CD4-positive, alpha-beta T cell (primary cell): ENCODE measurements around the gene DOP1A. TPM values are rescaled to one million over a fixed set of nuclear protein-coding genes. Genes with fewer than 3 reads are reported as not detected.

Experiments used
- ATAC-seq: fragments of 200-7000 bp; cut with Tn5 transposase; one replicate; pipeline ENCODE4 v1.10.0; 2022; ENCODE audit warnings: mild to moderate bottlenecking; ENCODE audit not compliant: poor library complexity
- CTCF ChIA-PET: fragments of 350-600 bp; sonication (Branson Sonifier 250); formaldehyde crosslinking; loops from one replicate; lab custom pipeline; 2021; ENCODE audit warnings: antibody characterized with exemption, inconsistent platforms; lab: Charles Lee
- POLR2A ChIA-PET: fragments of 350-600 bp; sonication (Branson Sonifier 250); formaldehyde crosslinking; loops from one replicate; lab custom pipeline; 2021; ENCODE audit warnings: antibody characterized with exemption, inconsistent platforms; lab: Charles Lee
- DNase-seq, 14 experiments: peaks; one replicate each; pipeline ENCODE4 v3.0.0-alpha.2; 2013 to 2020; ENCODE audit warnings: mixed read lengths in 2 of 14
- H3K27ac ChIP-seq, 2 donors: one replicate each; pipeline versions ENCODE4 v1.5.1 to v1.7.0; 2013; ENCODE audit warnings: low read length in 2 of 2, low read depth in 1 of 2, mild to moderate bottlenecking in 1 of 2
- H3K27me3 ChIP-seq, 2 experiments: 1 replicate in 1 of 2; 2 replicates in 1 of 2; pipeline versions ENCODE4 v1.6.1 to v1.7.0; 2013; ENCODE audit warnings: low read length in 2 of 2, control low read depth in 1 of 2, mild to moderate bottlenecking in 1 of 2, moderate library complexity in 1 of 2; ENCODE audit not compliant: insufficient read depth in 2 of 2, control insufficient read depth in 1 of 2
- H3K36me3 ChIP-seq: one replicate; pipeline ENCODE4 v1.6.1; 2013; ENCODE audit warnings: low read length, control low read depth; ENCODE audit not compliant: insufficient read depth
- H3K4me1 ChIP-seq: one replicate; pipeline ENCODE4 v1.6.1; 2013; ENCODE audit warnings: low read length, control low read depth; ENCODE audit not compliant: insufficient read depth
- H3K4me3 ChIP-seq: one replicate; pipeline ENCODE4 v1.5.1; 2013; ENCODE audit warnings: mild to moderate bottlenecking, low read length, moderate library complexity
- H3K9me3 ChIP-seq, 2 experiments: 1 replicate in 1 of 2; 2 replicates in 1 of 2; pipeline versions ENCODE4 v1.6.1 to v1.7.0; 2013; ENCODE audit warnings: low read length in 2 of 2, mild to moderate bottlenecking in 2 of 2, control low read depth in 1 of 2, moderate library complexity in 1 of 2; ENCODE audit not compliant: control insufficient read depth in 1 of 2, insufficient read depth in 1 of 2
- H3K27ac Mint-ChIP-seq: one replicate; pipeline ENCODE4 v1.8.0; 2020; ENCODE audit warnings: mixed read lengths
- H3K27me3 Mint-ChIP-seq: one replicate; pipeline ENCODE4 v1.8.0; 2021; ENCODE audit warnings: mixed read lengths
- H3K36me3 Mint-ChIP-seq: one replicate; pipeline ENCODE4 v1.8.0; 2021; ENCODE audit warnings: low read depth, mixed read lengths
- H3K4me1 Mint-ChIP-seq: one replicate; pipeline ENCODE4 v1.8.0; 2021; ENCODE audit warnings: low read depth, mixed read lengths
- H3K4me3 Mint-ChIP-seq: one replicate; pipeline ENCODE4 v1.8.0; 2020; ENCODE audit warnings: mild to moderate bottlenecking, mixed read lengths
- H3K9me3 Mint-ChIP-seq: one replicate; pipeline ENCODE4 v1.8.0; 2020; ENCODE audit warnings: mixed read lengths
- intact Hi-C, 2 experiments: fragments of 100-400 bp; cut with DNase I in 1 of 2; cut with micrococcal nuclease in 1 of 2; formaldehyde crosslinking; loops; one replicate each; pipeline versions ENCODE4 v1.15.1 to v1.9.0; 2023 to 2025; cut with DNase I, micrococcal nuclease
- total RNA-seq, 174 experiments: library from RNA in 2 of 174; stranded (reverse) in 2 of 174; gene quantifications; one replicate each; pipeline ENCODE4 v1.2.3 and lab custom pipeline; 2021 to 2026
- TF ChIP-seq, protein P1 (sequence below): fragments of 200-600 bp; IDR thresholded peaks from one replicate; pipeline ENCODE4 v1.8.0; 2022; ENCODE audit warnings: antibody characterized with exemption, mild to moderate bottlenecking

The DOP1A gene
- total RNA-seq, 2 experiments from 2014 or later = 15.6 to 15.8 TPM

DNA sequence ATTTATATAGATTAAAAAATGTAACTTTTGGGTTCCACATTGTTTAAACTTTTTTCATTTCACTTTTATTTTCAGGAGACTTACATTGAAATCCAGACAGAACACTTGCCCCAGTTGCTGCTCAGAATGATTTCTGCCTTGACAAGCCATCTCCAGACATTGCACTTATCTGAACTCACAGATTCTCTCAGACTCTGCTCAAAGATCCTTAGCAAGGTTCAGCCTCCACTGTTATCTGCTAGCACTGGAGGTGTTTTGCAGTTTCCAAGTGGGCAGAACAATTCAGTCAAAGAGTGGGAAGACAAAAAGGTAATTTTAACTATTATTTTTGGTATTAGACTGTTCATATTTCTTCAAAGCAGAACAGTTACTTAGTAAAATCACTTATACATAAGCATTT is 58.0 kb downstream of the DOP1A start:
- Mint-ChIP-seq H3K36me3 (peaks cover 85% of the 10 kb centered on the region), H3K4me3 (no peak overlapping the region), H3K27me3 (no peaks in the 10 kb centered on the region), H3K4me1 (no peaks in the 10 kb centered on the region), H3K27ac (no peak overlapping the region), H3K9me3 (no peaks in the 10 kb centered on the region)
- POLR2A ChIA-PET = no interaction called here
- TF ChIP-seq, protein P1, sequence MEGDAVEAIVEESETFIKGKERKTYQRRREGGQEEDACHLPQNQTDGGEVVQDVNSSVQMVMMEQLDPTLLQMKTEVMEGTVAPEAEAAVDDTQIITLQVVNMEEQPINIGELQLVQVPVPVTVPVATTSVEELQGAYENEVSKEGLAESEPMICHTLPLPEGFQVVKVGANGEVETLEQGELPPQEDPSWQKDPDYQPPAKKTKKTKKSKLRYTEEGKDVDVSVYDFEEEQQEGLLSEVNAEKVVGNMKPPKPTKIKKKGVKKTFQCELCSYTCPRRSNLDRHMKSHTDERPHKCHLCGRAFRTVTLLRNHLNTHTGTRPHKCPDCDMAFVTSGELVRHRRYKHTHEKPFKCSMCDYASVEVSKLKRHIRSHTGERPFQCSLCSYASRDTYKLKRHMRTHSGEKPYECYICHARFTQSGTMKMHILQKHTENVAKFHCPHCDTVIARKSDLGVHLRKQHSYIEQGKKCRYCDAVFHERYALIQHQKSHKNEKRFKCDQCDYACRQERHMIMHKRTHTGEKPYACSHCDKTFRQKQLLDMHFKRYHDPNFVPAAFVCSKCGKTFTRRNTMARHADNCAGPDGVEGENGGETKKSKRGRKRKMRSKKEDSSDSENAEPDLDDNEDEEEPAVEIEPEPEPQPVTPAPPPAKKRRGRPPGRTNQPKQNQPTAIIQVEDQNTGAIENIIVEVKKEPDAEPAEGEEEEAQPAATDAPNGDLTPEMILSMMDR = no peak
- Histone ChIP-seq H3K4me3 (no peak overlapping the region), H3K36me3 (peaks cover 76% of the 10 kb centered on the region), H3K4me1 (no peaks in the 10 kb centered on the region), H3K27ac (no peak overlapping the region), H3K27me3 (no peaks in the 10 kb centered on the region), H3K9me3 (no peaks in the 10 kb centered on the region)
- CTCF ChIA-PET = no interaction called here
- no peak for DNase-seq
- intact Hi-C loops = no loop called here
- no peak for ATAC-seq

DNA sequence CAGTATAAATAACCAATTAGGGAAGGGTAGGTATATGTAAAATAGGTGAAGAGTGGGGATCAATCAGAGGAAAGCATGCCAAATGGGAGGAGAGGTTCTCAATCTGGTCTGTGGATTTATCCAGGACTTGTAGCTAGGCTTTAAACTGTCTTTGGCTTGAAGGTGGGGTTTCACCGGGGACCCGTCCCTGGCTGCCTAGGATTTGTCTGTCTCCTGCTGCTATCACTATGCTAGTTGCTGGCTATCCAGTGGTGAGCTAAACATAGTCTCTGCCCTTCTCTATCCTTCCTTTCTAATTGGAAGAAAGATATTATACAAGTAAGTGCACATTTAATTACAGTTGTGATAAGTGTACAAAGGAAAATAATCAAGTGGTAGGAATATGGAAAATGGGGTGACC is 58.8 kb downstream of the DOP1A start:
- DNase-seq (no peak), ATAC-seq (no peak)
- H3K27me3 Mint-ChIP-seq = no peaks in the 10 kb centered on the region
- Histone ChIP-seq H3K9me3 (no peaks in the 10 kb centered on the region), H3K27ac (no peak overlapping the region), H3K36me3 (peaks cover 78% of the 10 kb centered on the region), H3K4me3 (no peak overlapping the region), H3K4me1 (no peaks in the 10 kb centered on the region), H3K27me3 (no peaks in the 10 kb centered on the region)
- ChIA-PET POLR2A (no interaction called here), CTCF (no interaction called here)
- H3K9me3 Mint-ChIP-seq = no peaks in the 10 kb centered on the region
- no peak overlapping the region for H3K27ac Mint-ChIP-seq
- TF ChIP-seq, protein P1 = no peak
- no peak overlapping the region for H3K4me3 Mint-ChIP-seq
- peaks cover 87% of the 10 kb centered on the region for H3K36me3 Mint-ChIP-seq
- intact Hi-C loops = no loop called here
- H3K4me1 Mint-ChIP-seq = no peaks in the 10 kb centered on the region

DNA sequence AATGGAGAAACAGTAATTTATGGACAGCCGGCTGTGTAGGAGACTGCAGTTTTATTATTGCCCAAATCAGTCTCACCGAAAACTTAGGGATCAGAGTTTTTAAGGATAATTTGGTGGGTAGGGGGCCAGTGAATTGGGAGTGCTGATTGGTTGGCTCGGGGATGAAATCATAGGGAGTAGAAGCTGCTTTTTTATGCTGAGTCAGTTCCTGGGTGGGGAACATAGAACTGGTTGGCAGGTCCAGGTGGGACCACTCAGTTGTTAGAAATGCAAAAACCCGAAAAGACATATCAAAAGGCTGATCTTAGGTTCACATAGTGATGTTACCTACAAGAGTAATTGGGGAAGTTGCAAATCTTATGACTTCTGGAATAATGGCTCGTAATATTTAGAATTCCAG is 59.3 kb downstream of the DOP1A start:
- H3K9me3 Mint-ChIP-seq = no peaks in the 10 kb centered on the region
- Histone ChIP-seq H3K27ac (no peak overlapping the region), H3K27me3 (no peaks in the 10 kb centered on the region), H3K36me3 (peaks cover 78% of the 10 kb centered on the region), H3K9me3 (no peaks in the 10 kb centered on the region), H3K4me3 (no peak overlapping the region), H3K4me1 (no peaks in the 10 kb centered on the region)
- peaks cover 92% of the 10 kb centered on the region for H3K36me3 Mint-ChIP-seq
- H3K4me3 Mint-ChIP-seq = no peak overlapping the region
- DNase-seq = no peak
- ChIA-PET POLR2A (no interaction called here), CTCF (no interaction called here)
- TF ChIP-seq, protein P1 = no peak
- no peaks in the 10 kb centered on the region for H3K4me1 Mint-ChIP-seq
- no peaks in the 10 kb centered on the region for H3K27me3 Mint-ChIP-seq
- no peak for ATAC-seq
- H3K27ac Mint-ChIP-seq = no peak overlapping the region
- intact Hi-C loops = no loop called here
